GM19463 (cell line): ENCODE data around the gene KRTAP4-11.
"Not testable (repeated sequence)": the region's sequence is repeated elsewhere in the genome, so short reads cannot be mapped to it uniquely, and the experiment has no call there.

Experiments
- ATAC-seq: cut with Tn5 transposase; IDR thresholded peaks from one replicate; pipeline ENCODE4 v1.9.1; 2021; ENCODE audit warnings: mild to moderate bottlenecking, moderate library complexity; ENCODE audit not compliant: unreplicated experiment

Gene KRTAP4-11

DNA sequence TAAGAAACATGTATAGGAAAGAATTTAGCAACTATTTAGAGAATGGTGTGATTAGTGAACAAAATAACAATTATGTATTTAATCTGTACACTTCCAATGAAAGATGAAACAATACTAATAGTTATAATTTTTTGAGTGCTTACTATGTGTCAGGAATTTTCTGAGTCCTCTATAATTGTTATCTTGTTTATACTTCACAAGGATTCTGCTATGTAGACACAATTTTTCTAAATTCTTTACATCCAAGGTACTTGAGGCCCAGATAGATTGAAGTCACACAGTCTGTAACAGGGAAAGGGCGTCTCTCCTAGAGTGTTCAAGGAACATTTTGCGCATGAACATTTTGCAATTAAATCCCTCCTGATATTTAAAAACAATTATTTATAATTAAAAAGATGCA, 6.9 kb upstream of the KRTAP4-11 start:
- ATAC-seq = no peak

GRCh38 chr17:41123991-41124371, 5.8 kb upstream of the KRTAP4-11 start, which contains the start of gene KRTAP4-12:
TSS of gene KRTAP4-12 (minus strand) at chr17:41124182. CDS start at chr17:41124122, 60 bp downstream.
- ATAC-seq = not testable (repeated sequence)

DNA sequence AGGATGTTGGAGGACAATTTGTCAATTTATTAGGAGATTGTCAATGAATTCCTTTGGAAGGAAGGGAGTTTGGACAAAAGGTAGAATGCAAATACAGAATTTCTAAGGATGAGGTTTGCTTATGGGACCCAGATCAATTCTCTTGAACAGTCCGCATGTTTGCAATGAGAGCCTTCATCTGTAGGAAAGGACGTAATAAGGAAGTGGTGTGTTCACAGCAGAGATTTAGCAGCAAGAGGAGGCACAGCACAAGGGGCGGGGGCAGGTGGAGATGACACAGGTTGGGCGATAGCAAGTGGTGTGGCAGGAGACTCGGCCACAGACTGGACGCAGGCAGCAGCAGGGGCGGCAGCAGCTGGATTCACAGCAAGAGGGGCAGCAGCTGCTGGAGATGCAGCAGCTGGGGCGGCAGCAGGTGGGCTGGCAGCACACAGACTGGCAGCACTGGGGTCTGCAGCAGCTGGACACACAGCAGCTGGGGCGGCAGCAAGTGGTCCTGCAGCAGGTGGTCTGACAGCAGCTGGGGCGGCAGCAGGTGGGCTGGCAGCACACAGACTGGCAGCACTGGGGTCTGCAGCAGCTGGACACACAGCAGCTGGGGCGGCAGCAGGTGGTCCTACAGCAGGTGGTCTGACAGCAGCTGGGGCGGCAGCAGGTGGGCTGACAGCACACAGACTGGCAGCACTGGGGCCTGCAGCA, 5.3 kb upstream of the KRTAP4-11 start:
- not testable (repeated sequence) for ATAC-seq

- no peak for ATAC-seq
Measured at GRCh38 chr17:41121742-41122141, 3.6 kb upstream of the KRTAP4-11 start.

GRCh38 chr17:41119696-41120690, 1.8 kb upstream of the KRTAP4-11 start:
- not testable (repeated sequence) for ATAC-seq

- ATAC-seq = no peak
Measured at GRCh38 chr17:41118721-41119120, 548 bp upstream of the KRTAP4-11 start.

- ATAC-seq = no peak
Measured at GRCh38 chr17:41116297-41116696, 1.9 kb downstream of the KRTAP4-11 start.

GRCh38 chr17:41111151-41111885, 6.9 kb downstream of the KRTAP4-11 start:
- ATAC-seq = no peak

DNA sequence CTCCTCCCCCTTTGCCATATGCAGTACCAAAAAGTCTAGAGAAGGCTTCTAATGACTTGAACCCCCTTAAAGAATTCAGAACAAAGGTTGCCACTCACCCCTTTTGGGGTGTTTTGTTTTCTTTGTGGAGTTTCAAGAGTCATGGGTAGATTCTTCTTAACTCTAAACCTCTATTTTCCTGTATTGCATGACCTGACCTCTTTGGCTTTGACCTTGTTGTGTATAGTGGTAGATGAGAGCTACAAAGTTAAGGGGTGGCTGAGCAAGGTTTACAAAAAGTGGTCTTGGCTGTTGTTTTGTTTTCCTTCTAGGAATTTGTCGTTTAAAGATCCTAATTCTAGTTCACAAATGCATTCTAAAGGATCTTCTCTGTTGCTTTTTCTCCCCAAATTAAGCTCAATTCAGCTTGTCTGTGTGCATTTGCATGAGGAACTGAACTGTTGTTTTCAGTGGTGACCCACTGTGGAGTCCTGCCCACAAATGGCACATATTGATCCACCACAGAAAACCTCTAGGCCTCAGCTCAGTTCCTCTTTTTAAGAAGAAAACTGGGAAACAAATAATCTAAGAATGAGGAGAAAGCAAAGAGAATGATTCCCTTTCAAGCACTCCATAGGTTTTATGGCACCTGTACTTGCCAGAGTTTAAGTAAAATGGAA, 9.3 kb downstream of the KRTAP4-11 start:
- not testable (repeated sequence) for ATAC-seq

- no peak for ATAC-seq
Measured at GRCh38 chr17:41107941-41108450, 10.2 kb downstream of the KRTAP4-11 start.

- ATAC-seq = not testable (repeated sequence)
Measured at GRCh38 chr17:41105347-41105746, 12.8 kb downstream of the KRTAP4-11 start, which contains the start of gene KRTAP4-9. TSS of gene KRTAP4-9 (plus strand) at chr17:41105389. CDS start at chr17:41105389, 0 bp downstream.

DNA sequence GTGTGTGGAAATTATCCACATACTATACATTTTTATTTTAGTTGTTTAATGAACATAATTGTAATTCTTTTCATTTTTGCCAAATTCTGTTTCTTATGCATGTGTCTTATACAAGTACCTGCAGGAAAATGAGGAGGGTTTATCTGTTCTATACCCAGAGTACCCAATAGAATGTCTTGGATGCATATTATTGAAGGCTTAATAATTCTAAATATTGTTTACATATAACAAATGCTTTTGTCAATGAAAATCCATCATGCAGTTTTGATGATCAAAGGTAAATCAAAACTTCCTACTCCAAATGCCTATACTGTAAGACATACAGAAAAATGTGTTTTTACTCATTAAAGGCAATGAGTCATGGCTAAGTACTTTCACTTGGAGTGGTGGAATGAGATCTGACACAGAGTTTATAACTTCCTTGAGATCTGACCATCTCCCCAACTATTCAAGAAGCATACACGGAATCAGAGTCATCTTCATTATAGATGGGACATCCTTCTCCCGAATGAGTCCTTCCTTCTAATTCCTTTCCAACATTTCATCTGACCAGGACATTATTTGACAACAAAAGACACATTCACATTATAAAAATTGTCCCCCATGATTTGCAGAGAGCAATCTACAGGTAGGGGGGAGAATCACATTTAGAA, 13.7 kb downstream of the KRTAP4-11 start:
- not testable (repeated sequence) for ATAC-seq

- no peak for ATAC-seq
Measured at GRCh38 chr17:41103896-41104295, 14.3 kb downstream of the KRTAP4-11 start.

- ATAC-seq = no peak
Measured at GRCh38 chr17:41101586-41102259, 16.4 kb downstream of the KRTAP4-11 start, which contains the start of gene KRTAP4-16. TSS of gene KRTAP4-16 (minus strand) at chr17:41102209. CDS start at chr17:41102209, 0 bp downstream.

DNA sequence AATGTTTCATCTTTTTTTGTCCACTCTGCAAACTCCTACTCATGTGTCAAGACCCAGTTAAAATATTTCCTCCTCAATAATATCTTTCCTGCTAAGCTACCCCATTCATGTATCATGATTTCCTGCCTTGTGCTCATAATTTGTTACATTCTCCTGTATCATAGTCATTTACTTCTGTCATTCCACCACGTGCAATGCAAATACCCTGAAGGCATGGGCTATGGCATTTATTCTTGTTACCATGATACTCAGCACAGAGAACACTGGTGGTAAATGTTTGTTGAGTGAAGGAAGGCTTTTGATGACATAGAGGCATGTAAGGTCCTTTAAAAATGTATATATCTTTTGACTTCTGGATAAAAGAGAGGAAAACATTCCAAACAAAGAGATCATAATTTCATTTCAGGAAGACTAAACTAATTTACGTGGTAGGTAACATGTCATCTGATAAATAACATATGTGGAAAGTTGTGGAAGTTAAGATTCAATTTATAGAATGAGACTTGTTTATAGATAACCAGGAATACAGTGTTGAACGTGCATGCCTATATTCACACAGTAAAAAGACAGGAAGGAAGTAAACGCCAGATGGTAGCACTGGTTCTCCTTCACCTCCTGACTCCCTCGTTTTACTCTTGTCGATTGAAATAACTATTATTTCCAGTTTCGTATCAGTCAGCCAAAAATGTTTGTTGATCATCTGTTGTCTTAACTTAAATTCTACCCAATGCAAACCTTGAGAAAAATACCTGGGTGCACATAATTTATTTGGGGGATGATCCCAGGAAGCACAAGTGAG, 18.3 kb downstream of the KRTAP4-11 start:
- ATAC-seq = not testable (repeated sequence)

DNA sequence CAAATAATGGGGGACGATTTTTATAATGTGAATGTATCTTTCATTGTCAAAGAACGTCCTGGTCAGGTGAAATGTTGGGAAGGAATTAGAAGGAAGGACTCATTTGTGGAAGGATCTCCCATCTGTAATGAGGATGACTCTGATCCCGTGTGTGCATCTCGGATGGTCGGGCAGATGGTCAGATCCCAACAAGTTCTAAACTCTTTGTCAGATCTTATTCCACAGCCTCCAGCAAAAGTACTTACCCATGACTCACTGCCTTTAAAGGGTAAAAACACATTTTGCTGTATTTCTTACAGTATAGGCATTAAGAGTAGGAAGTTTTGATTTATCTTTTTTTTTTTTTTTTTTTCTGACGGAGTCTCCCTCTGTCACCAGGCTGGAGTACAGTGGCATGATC, 19.7 kb downstream of the KRTAP4-11 start:
- no peak for ATAC-seq

DNA sequence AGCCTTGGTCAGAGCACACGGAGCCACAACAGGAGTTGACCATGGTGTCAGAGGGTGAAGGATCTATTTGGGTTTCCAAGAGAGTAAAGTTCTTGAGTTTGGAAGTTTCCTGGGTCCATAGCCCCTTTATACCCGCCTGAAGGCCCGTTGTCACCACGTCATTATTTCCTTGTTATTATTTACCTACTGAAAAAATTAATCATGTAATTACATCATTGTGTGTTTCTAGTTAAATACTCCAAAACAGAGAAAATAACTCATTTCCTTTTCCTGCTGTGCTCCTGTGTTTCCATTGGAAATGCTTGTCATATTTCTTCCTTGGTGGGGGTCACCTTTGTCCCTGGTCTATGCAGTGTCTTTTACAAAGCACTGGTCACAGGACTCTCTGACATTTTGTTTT, 20.1 kb downstream of the KRTAP4-11 start, which contains the start of gene KRTAP4-8:
Gene KRTAP4-8 (minus strand): TSS at position 101 of the 400 bp plus-strand sequence. CDS start 58 bp downstream, at position 43.
- no peak for ATAC-seq

DNA sequence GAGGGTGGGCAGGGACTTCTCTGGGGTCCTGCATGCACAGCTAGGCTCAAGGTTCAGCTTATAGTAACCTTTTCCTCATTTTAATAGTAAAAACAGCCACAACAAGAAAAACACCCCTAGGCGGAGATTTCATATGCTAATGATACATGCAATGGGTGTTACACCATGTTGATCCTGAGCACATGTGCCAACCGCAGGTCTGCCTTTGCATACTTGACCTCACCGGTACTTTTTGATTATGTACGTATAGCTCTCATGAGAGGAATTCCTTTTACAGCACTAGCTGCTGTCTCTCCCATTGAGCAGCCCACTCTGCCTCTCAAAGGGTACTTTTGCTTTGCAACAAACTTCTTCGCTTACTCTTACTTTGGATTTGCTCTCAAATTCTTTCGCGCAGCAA, 22.1 kb downstream of the KRTAP4-11 start:
- no peak for ATAC-seq
